Measurements from ENCODE around the gene SEC16B.

SEC16B gene

GRCh38 chr1:177969825-177970371 is at the start of gene SEC16B:
Gene SEC16B (minus strand): TSS chr1:177970058. CDS start chr1:177967981, 2,077 bp downstream.
- DNase-seq (ENCODE audit: low spot score), result no peak
- no peak for TF ChIP-seq CTCF (IDR thresholded peaks at IDR 0.05; ENCODE audit: extremely low read depth, insufficient read depth, missing control alignments)
- in situ Hi-C loops (cut with MboI; ENCODE audit: low pct_unique_long_range_greater_than_20kb, low sequenced_read_pairs, unreplicated experiment), result no loop called here

- in situ Hi-C loops (cut with MboI; ENCODE audit: low pct_unique_long_range_greater_than_20kb, low sequenced_read_pairs, unreplicated experiment), result no loop called here
- DNase-seq (ENCODE audit: low spot score), result no peak
- no peak for TF ChIP-seq CTCF (IDR thresholded peaks at IDR 0.05; ENCODE audit: extremely low read depth, insufficient read depth, missing control alignments)
Observed at GRCh38 chr1:178019622-178020021, 49.8 kb upstream of the SEC16B start.

GRCh38 chr1:178019208-178019607 is 49.4 kb upstream of the SEC16B start:
- no peak for TF ChIP-seq CTCF (IDR thresholded peaks at IDR 0.05; ENCODE audit: extremely low read depth, insufficient read depth, missing control alignments)
- DNase-seq (ENCODE audit: low spot score), result no peak
- in situ Hi-C loops (cut with MboI; ENCODE audit: low pct_unique_long_range_greater_than_20kb, low sequenced_read_pairs, unreplicated experiment), result no loop called here

GRCh38 chr1:178017517-178017916 is 47.7 kb upstream of the SEC16B start:
- in situ Hi-C loops (cut with MboI; ENCODE audit: low pct_unique_long_range_greater_than_20kb, low sequenced_read_pairs, unreplicated experiment), result no loop called here
- no peak for DNase-seq (ENCODE audit: low spot score)
- no peak for TF ChIP-seq CTCF (IDR thresholded peaks at IDR 0.05; ENCODE audit: extremely low read depth, insufficient read depth, missing control alignments)

GRCh38 chr1:178011864-178012503 is 42.1 kb upstream of the SEC16B start:
- no peak for DNase-seq (ENCODE audit: low spot score)
- in situ Hi-C loops (cut with MboI; ENCODE audit: low pct_unique_long_range_greater_than_20kb, low sequenced_read_pairs, unreplicated experiment), result no loop called here
- TF ChIP-seq CTCF (IDR thresholded peaks at IDR 0.05; ENCODE audit: extremely low read depth, insufficient read depth, missing control alignments), result no peak

- DNase-seq (ENCODE audit: low spot score), result no peak
- TF ChIP-seq CTCF (IDR thresholded peaks at IDR 0.05; ENCODE audit: extremely low read depth, insufficient read depth, missing control alignments), result no peak
- in situ Hi-C loops (cut with MboI; ENCODE audit: low pct_unique_long_range_greater_than_20kb, low sequenced_read_pairs, unreplicated experiment), result no loop called here
Observed at GRCh38 chr1:178011465-178011828, 41.6 kb upstream of the SEC16B start.

Data from GM13977 (cell line).